OCI-LY1 (cell line): ENCODE data around the gene CTIF.

Source experiments
- CTCF ChIP-seq: fragments of 200-600 bp; sonication (generic), shearing (Covaris generic); IDR thresholded peaks from 2 replicates; pipeline ENCODE4 v1.5.1; 2017; ENCODE audit warnings: mild to moderate bottlenecking, antibody characterized with exemption, low read length, moderate library complexity, mixed read lengths
- EZH2 ChIP-seq: fragments of 200-600 bp; sonication (generic), shearing (Covaris generic); IDR thresholded peaks from 2 replicates; pipeline ENCODE4 v1.8.0; 2017; ENCODE audit warnings: borderline replicate concordance, mixed run types, mild to moderate bottlenecking, antibody characterized with exemption, low read length, moderate library complexity, mixed read lengths

- TF ChIP-seq EZH2 (no peak), CTCF (no peak)
These were observed 336.6 kb downstream of the CTIF start for GRCh38 chr18:48875314-48875941.
